Kidney (tissue), 14 donors: ENCODE results near the gene MALL. TPM values are rescaled to one million over a fixed set of nuclear protein-coding genes. Genes with fewer than 3 reads are reported as not detected.

Experiments used
- DNase-seq, 5 donors: peaks; one replicate each; pipeline ENCODE4 v3.0.0-alpha.2; 2013 to 2020
- FAIRE-seq: peaks from 2 replicates; lab custom pipeline; 2012; peaks lifted over from hg19 to GRCh38; lab: Jason Lieb, UNC
- H3K27ac ChIP-seq, 2 donors: one replicate each; pipeline ENCODE4 v1.7.0; 2013; ENCODE audit warnings: low read depth in 2 of 2, low read length in 2 of 2, inconsistent platforms in 1 of 2
- H3K27me3 ChIP-seq: one replicate; pipeline ENCODE4 v1.7.1; 2013; ENCODE audit warnings: low read length, inconsistent platforms; ENCODE audit not compliant: control insufficient read depth, insufficient read depth
- H3K36me3 ChIP-seq, 3 donors: one replicate each; pipeline versions ENCODE4 v1.7.0 to v1.7.1; 2013; ENCODE audit warnings: low read length in 3 of 3, control low read depth in 1 of 3, inconsistent platforms in 1 of 3; ENCODE audit not compliant: insufficient read depth in 3 of 3, control insufficient read depth in 2 of 3
- H3K4me1 ChIP-seq, 3 donors: one replicate each; pipeline versions ENCODE4 v1.7.0 to v1.7.1; 2013; ENCODE audit warnings: low read length in 3 of 3, inconsistent platforms in 1 of 3, low read depth in 1 of 3; ENCODE audit not compliant: control insufficient read depth in 2 of 3, insufficient read depth in 2 of 3
- H3K4me3 ChIP-seq, 3 donors: one replicate each; pipeline versions ENCODE4 v1.7.0 to v1.8.1; 2013; ENCODE audit warnings: low read length in 3 of 3, control low read depth in 1 of 3, inconsistent platforms in 1 of 3
- H3K9ac ChIP-seq, 3 donors: one replicate each; pipeline versions ENCODE4 v1.7.0 to v1.7.1; 2013; ENCODE audit warnings: low read length in 3 of 3, control low read depth in 1 of 3, inconsistent platforms in 1 of 3
- H3K9me3 ChIP-seq, 3 donors: one replicate each; pipeline versions ENCODE4 v1.7.0 to v1.7.1; 2013; ENCODE audit warnings: low read length in 3 of 3, control low read depth in 1 of 3, inconsistent platforms in 1 of 3; ENCODE audit not compliant: control insufficient read depth in 2 of 3, insufficient read depth in 1 of 3
- CTCF ChIP-seq: IDR thresholded peaks from 3 replicates; pipeline ENCODE4 v1.5.1; 2012; ENCODE audit warnings: mild to moderate bottlenecking, moderate library complexity, borderline replicate concordance; ENCODE audit not compliant: insufficient read depth; ENCODE audit errors: extremely low read depth
- intact Hi-C: fragments of 100-400 bp; cut with DNase I; formaldehyde crosslinking; loops from one replicate; pipeline ENCODE4 v1.11.1; 2022
- polyA plus RNA-seq: library from polyadenylated mRNA; stranded (reverse); fragments of 350-450 nt; fragmentation: Illumina TruSeq; extraction: RNeasy Lipid Tissue Mini Kit (QIAGEN cat#74804); gene quantifications from one replicate; pipeline ENCODE4 v1.2.3, GENCODE V29; 2014; ENCODE audit warnings: low read depth, low replicate concordance; ENCODE audit not compliant: insufficient read depth
- total RNA-seq: library from RNA; stranded (reverse); fragmentation: NEBNext Ultra II Directional; extraction: Animal tissue kit (Norgen Biotek cat#: 25700); gene quantifications from one replicate; pipeline ENCODE4 v1.2.1, GENCODE V29; 2021
- donor health status: control.
- donor health status: control.
- donor health status: control.
- donor health status: control.
- donor health status: control.
- donor health status: DM: yes; HTN: yes; CAD: no.
- donor health status: Normal renal cell carcinoma (clear cell type).

Gene MALL
- total and polyA plus RNA-seq, 2 donors from 2014 or later: 9.7 to 26.2 TPM

DNA sequence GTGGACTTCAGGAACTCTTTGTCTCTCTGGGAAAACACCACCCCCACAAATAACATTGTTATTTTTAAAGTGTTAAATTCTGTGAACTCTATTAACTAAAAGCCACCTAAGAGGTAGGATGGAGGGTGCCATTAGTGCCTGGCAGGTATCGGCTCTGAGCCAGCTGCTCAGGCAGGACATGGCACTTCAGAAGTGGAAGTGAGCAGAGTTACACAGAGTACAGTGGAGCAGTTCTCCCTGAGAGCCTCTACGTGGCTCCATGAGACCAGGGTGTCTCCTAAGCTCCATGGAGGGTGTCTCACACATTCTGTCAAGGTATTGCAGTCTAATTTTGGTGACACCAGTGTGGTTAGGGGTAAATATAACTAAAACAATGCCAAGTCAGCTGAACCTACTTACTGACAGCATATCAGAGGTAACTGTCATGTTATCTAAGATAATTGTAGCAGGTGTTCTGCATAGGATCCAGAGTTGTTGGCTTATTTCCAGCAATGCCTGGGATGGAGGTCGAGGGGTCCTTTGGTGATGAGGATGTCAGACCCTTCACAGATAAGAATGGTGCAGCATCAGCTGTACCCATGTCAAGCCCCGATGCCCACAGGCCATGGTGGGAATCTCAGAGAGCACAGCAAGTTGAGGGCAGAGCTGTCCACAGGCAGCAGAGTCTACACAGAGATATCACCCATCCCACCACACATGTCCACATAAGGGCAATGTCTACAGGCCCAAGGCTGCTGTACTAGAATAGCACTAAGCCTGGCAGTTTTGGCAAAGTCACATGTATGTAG is 8.6 kb upstream of the MALL start:
- FAIRE-seq (no peak), DNase-seq (no peak)
- Histone ChIP-seq H3K9me3 (no peaks in the 10 kb centered on the region), H3K4me3 (no peak overlapping the region), H3K4me1 (no peaks in the 10 kb centered on the region), H3K27ac (no peak overlapping the region), H3K9ac (no peak overlapping the region), H3K36me3 (peaks cover 0 to 7% (median 0%) of the 10 kb centered on the region in 3 donors), H3K27me3 (no peaks in the 10 kb centered on the region)
- intact Hi-C loops: no loop called here
- no peak for TF ChIP-seq CTCF

DNA sequence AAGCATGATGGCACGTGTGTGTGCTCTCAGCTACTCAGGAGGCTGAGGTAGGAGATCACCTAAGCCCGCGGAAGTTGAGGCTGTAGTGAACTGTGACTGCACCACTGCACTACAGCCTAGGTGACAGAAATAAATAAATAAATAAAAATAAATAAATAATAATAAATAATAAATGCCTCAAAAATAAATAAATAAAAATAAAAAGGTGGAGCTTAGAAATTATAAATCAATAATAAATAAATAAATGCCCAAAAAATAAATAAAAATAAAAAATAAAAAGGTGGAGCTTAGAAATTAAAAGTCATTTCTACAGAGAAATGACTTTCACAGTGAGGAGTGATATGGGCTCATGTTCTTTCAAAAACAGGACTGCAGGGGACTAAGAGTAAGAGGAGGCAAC is 6.0 kb upstream of the MALL start:
- intact Hi-C loops: no loop called here
- no peak for TF ChIP-seq CTCF
- peak; percentile 45 for FAIRE-seq

DNA sequence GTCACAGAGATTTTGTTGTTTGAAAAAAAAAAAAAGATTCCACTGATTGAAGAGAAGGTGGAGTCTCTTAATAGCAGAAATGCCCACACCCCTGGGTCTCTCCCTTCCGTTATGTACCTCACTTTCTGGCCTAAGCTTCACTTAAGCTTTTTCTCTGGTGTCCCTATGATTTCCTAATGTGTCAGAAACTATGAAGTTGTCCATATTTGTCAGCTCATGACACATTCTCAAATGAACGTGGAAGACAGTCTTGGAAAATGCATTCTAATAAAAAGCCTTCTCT is 5.4 kb upstream of the MALL start:
- intact Hi-C loops: no loop called here
- H3K4me3 ChIP-seq: no peak overlapping the region
- H3K4me1 ChIP-seq: peaks cover 0 to 3% (median 0%) of the 10 kb centered on the region in 3 donors
- H3K27me3 ChIP-seq: peaks cover 7% of the 10 kb centered on the region
- no peak for TF ChIP-seq CTCF
- DNase-seq (no peak), FAIRE-seq (no peak)
- H3K9me3 ChIP-seq: no peaks in the 10 kb centered on the region
- H3K9ac ChIP-seq: no peak overlapping the region
- H3K27ac ChIP-seq: no peak overlapping the region
- peaks cover 0 to under 1% (median 0%) of the 10 kb centered on the region in 3 donors for H3K36me3 ChIP-seq

More for the DNA sequence above, 6.0 kb upstream of the MALL start:
- DNase-seq: no peak
- no peak overlapping the region for H3K27ac ChIP-seq
- H3K4me1 ChIP-seq: no peaks in the 10 kb centered on the region
- no peak overlapping the region for H3K4me3 ChIP-seq
- H3K36me3 ChIP-seq: peaks cover 0 to 6% (median 0%) of the 10 kb centered on the region in 3 donors
- H3K27me3 ChIP-seq: peaks cover 3% of the 10 kb centered on the region
- no peaks in the 10 kb centered on the region for H3K9me3 ChIP-seq
- H3K9ac ChIP-seq: no peak overlapping the region
